Stimulated activated CD4-positive, alpha-beta T cell treated with anti-CD3 and anti-CD28 coated beads, Interleukin-12 subunit alpha, Interleukin-12 subunit beta, amount 100 ng/mL, for 4 hours (primary cell): ENCODE data around the gene ATP2A3.

Source experiments
- DNase-seq: peaks from one replicate; pipeline ENCODE4 v3.0.0-alpha.2; 2020

The ATP2A3 gene

GRCh38 chr17:3990386-3991127 is 26.3 kb upstream of the ATP2A3 start:
- no peak for DNase-seq

- DNase-seq = no peak
Observed at GRCh38 chr17:3989041-3989886, 25.0 kb upstream of the ATP2A3 start.

DNA sequence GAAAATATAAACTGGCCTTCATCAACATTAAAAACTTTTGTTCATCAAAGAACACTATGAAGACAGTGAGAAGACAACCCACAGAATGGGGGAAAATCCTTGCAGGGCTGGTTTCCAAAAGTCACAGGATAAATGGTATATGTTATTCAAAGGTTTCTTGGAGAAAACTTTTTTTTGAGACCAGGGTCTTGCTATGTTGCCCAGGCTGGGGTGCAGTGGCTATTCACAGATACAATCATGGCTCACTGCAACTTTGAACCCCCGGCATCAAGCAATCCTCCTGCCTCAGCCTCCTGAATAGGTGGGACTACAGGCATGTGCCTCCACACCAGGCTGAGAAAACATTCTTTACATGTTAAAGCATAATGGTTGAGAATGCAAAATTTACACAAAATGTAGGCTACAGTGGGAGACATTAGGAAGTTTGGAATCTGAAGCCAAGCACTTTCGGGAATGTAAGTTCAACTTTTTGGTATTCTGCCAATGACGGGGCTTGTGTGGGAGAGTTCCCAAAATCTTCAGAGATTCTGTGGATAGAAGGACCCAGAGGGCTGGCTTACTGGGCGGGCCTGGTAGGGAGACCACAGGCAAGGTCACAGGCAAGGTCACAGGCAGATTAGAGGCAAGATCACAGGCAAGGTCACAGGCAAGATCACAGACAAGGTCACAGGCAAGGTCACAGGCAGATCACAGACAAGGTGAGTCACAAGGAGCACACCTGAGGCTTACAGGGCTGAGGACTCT is 24.2 kb upstream of the ATP2A3 start:
- no peak for DNase-seq

- DNase-seq = no peak
Observed at GRCh38 chr17:3986939-3987335, 22.7 kb upstream of the ATP2A3 start.

DNA sequence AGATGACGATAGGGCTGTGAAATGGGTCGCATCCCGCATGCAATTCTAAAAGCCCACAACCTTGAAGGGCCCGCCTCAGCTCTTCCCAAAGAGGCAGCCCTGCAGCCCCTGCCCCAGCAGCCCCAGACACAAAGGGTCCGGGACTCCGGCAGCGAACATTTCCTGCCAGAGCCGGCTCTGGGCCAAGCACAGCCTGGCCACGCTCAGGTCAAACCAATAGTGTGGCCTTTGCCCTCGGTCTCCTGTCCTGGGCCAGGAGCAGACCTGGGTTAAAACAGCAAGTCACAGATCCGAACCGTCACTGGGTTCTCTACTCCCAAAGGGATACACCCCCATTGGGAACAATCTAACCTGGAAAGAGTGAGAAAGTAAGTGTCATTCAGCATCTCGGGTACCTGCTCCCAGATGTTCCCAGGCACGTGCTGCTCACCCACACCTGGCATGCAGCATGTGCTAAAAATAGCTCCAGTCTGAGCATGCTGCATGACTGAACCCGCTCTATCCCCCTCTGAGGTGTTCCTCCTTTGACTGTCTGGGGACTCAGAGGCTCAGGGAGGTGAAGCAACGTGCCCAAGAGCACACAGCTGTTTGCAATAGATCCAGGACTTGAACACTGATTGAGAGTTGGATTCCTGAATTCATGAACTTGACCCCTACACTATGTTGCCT is 22.2 kb upstream of the ATP2A3 start:
- DNase-seq = no peak

DNA sequence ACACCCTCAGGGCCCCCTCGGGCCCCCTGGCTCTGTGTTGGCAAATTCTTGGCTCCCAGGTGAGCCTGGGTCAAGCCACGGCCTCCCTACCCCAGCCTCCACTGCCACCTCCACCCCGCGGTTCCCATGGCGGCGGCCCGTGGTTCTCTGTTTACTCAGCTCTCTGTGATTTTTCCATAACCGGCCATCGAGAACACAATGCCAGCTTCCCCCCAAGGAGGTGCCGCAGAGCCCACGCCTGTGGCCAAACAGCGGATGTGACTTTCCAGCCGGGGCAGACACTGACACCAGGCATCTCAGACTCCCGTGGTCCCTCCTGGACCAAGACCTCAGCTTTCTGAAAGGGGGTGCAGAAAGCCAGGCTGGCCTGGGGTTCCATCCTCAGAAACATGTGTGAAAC is 21.6 kb upstream of the ATP2A3 start:
- no peak for DNase-seq

DNA sequence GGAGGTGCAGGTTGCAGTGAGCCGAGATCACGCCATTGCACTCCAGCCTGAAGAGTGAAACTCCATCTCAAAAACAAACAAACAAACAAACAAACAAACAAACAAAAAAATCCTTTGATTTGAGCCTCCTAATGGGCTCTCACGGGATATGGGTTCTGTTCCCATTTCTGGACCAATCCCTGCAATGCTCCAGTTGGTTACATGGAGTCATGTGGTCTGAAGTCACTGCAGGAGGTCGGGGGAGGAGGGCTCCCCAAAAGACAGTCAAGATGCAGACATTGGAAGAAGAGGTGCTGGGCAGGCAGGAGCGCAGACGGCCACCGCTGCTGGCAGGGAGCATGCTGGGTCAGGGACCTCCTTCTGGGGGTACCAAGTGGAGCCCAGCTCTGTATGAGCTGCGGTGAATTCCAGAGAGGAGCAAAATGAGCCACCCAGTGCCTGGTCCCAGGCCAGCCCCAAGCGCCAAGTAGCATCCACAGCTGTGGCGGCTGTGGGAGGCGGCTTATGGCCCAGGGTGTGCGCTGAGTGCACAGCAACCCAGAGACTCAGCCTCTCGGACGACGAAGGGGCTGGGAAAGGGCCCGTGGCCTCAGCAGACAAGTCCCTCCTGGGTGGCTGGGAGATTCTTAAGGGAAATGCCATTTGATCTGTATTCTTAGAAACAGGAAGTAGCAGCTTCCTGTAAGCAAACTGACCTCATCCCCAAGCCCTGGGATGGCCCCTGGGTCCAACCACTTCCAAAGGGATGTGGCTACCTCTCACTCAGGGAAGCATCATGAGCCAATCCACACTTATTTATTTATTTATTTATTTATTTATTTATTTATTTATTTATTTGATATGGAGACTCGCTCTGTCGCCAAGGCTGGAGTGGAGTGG is 19.6 kb upstream of the ATP2A3 start:
- no peak for DNase-seq

GRCh38 chr17:3982541-3983017 is 18.3 kb upstream of the ATP2A3 start:
- no peak for DNase-seq

GRCh38 chr17:3982113-3982512 is 17.9 kb upstream of the ATP2A3 start:
- no peak for DNase-seq

DNA sequence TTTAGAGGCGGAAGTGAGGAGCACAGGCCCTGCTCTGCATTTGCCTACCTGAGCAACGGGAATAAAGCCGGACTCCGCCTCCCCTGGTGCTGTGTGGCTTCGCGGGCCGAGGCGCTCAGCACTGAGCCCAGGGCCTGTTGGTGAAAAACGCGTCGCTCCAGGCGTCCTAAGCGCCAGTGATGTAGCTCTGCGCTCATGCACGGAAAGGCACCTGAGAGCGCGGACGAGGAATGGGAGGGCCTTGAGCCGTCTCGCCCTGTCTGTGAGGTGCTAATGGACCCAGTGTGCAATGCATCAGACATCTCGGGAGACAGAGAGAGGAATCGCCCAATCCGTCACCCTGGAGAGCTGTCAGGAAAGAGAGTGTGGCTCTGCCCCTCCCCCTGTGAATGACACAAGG is 17.2 kb upstream of the ATP2A3 start:
- DNase-seq = no peak

- no peak for DNase-seq
Observed at GRCh38 chr17:3980381-3981014, 16.3 kb upstream of the ATP2A3 start.

DNA sequence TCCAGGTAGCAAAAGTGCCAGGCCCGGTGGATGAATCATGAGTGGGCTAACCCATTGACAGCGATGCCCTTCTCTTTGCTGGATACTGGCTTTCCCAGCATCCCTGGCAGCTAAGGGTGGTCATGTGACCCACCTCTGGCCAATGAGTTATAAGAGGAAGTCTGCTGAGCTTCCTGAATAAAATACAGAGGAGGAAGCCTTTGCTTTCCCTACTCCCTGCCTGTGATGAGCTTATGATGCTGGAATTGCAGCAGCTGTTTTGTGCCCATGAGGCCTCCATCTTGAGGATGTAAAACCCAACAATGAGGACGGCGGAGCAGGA is 15.0 kb upstream of the ATP2A3 start:
- DNase-seq = no peak

DNA sequence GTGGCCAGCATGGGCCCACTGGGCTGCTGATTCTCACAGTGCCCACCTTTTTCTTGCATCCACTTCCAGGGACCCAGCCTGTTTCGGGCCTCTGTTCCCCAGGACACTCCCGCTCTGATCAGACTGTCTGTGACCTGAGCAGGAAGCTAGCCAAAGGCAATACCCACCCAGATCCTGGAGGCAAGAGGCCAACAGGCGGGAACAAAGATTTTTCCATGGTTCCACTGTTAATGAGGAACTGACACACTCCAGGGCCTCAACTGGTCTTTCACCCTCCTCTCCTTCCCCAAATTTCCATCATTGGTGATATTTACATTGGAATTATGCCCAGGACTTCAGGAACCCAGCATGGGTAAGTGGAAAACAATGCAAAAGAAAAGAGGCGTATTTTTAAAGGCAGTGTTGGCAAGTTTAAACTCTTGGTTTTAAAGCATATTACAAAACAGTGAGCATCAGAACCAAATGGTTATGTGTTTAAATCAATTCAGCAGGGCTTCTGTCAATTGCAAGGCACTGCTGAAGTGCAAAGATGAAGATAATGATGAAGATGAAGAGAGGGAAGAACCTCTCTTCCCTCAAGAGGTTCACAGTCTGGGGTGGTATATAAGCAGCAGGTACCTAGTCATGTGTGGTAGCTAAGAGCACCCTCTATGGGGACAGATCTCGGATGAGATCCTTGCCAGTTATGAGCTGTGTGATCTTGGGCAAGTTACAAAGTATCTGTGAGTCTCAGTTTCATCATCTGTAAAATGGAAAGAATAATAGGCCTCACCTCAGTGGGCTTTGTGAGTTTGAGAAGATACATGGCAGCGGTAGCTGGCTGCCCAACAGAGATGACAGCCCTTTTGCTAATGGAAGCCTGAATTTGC is 14.4 kb upstream of the ATP2A3 start:
- no peak for DNase-seq

DNA sequence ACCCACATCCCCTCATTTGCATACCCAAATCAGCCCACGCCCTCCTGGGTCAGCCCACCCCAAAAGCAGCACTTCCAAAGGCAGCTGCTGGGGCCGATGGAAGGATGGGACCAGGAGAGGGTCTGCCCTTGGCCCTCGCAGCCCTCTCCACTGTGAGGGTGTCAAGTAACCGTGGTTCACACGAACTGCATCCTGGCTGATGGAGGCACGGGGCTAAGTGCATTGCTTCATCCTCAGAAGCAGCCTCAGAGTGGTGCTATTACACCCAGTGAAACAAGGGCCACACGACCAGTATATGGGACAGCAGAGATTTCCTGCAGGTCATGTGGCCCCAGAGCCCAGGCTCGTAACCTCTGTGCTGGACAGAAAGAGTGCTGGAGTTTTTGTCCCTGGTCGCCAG is 13.2 kb upstream of the ATP2A3 start:
- no peak for DNase-seq

GRCh38 chr17:3976675-3977171 is 12.5 kb upstream of the ATP2A3 start:
- DNase-seq = no peak

DNA sequence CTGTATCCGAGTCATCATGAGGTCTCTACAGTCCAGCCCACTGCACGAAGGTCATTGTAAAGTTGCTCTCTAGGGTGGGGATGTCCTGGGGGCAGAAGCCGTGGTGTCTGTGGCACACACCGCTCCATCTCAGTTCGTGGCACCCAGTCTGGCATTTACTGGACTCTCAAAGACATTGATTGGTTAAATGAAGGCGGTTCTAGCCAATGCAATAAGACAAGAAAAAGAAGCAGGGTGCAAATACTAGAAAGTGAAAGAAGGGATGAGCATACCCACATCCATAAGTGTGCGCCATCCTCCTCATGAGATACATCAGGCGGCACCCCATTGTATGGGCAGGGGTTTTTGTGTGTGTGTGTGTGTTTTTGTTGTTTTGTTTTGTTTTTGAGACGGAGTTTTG is 10.7 kb upstream of the ATP2A3 start:
- DNase-seq = no peak

DNA sequence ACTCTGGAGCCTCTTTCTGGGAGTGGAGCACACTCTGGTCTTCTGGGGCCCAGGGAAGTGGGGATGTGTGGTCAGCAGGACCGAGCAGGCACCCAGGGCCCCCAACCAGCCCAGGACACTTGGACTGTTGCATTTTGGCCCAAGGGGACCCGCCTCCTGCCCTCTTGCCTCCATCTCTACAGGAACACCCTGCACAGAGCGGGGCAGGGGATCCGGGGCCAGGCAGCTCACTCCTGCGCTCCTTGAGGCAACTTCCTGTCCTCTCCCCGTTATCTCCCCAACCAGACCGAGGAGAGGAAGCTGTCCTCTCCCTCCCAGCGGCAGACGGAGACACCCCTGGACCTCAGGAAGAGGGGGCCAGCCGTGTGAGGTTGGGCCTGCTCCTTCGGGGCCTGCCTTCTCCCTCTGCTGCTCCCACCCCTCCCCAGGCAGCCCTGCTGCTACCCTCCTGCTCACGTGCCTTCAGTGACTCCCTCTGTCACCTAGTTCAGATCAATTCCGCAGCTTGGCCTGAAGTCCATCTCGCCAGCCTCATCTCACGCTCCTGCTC is 10.0 kb upstream of the ATP2A3 start:
- DNase-seq = no peak

GRCh38 chr17:3973495-3974137 is 9.4 kb upstream of the ATP2A3 start:
- no peak for DNase-seq

DNA sequence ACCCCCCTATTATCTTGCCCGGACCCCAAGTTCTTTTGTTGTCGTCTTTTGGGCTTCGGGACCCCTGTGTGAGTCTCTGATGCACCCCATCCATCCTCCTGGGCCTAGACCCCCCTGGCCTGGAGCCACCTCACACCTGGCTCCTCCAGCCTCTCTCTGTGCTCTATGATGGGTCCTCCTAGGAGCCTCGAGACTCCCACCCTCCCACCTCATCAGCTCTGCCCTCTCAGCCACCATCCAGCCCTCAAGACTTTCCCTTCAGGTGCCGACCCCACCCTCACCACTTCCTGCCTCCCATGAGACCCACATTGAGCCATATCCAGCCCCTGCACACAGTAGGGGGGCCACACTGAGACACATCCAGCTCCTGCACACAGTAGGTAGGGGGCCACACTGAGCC is 8.7 kb upstream of the ATP2A3 start:
- DNase-seq = no peak
